ENCODE measurements around the gene CAST.
"Not testable (repeated sequence)": the region's sequence is repeated elsewhere in the genome, so short reads cannot be mapped to it uniquely, and the experiment has no call there.

GRCh38 chr5:96618311-96619016, 43.7 kb upstream of the CAST start:
- TF ChIP-seq CTCF (IDR thresholded peaks at IDR 0.05 in 4 of 5, conservative IDR thresholded peaks at IDR 0.05 in 1 of 5); POLR2A (IDR thresholded peaks at IDR 0.05): not testable (repeated sequence)

All from gastrocnemius medialis (tissue), 4 donors.